Measurements from ENCODE around the gene DIP2A.

DNA sequence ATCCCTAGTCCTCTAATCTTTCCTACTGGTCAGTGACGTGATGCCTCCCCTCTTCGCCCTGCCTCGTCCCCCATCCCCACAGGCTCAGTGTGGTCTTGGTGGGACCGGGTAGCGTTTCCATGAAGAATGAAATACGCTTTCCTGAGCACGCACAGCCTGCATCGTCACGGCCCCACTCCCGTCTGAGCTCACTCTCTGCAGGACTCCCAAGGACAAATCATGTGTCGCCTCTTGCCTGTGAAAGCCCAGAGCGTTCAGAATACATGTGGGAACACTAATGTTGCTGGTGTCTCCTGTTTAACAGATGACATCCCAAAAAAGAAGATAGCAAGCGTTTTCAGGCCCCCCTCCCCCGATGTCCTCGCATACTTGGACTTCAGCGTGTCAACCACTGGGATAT lies 97.0 kb downstream of the DIP2A start:
- TF ChIP-seq GATA2 (IDR thresholded peaks at IDR 0.05; ENCODE audit: low read depth, low read length) (no peak), GATA3 (IDR thresholded peaks at IDR 0.05; ENCODE audit: low read depth, low read length) (no peak)

All from SH-SY5Y (cell line).